Skeletal muscle satellite cell (primary cell): ENCODE data around the gene IHH.

Experiments used
- H3K27me3 ChIP-seq: 2 replicates; pipeline ENCODE4 v1.7.0; 2013; ENCODE audit warnings: low read length; ENCODE audit not compliant: control insufficient read depth, insufficient read depth
- H3K36me3 ChIP-seq: 2 replicates; pipeline ENCODE4 v1.7.0; 2013; ENCODE audit warnings: mild to moderate bottlenecking, control low read depth, low read length; ENCODE audit not compliant: insufficient read depth
- H3K4me1 ChIP-seq: 2 replicates; pipeline ENCODE4 v1.7.0; 2013; ENCODE audit warnings: low read length; ENCODE audit not compliant: control insufficient read depth, insufficient read depth
- H3K4me2 ChIP-seq: 2 replicates; pipeline ENCODE4 v1.7.0; 2013; ENCODE audit warnings: mild to moderate bottlenecking, low read length
- H3K4me3 ChIP-seq: 2 replicates; pipeline ENCODE4 v1.7.0; 2013; ENCODE audit warnings: low read length
- H3K9ac ChIP-seq: 2 replicates; pipeline ENCODE4 v1.7.0; 2013; ENCODE audit warnings: mild to moderate bottlenecking, low read depth, low read length, moderate library complexity
- H3K9me3 ChIP-seq: replicated peaks from 2 replicates; pipeline ENCODE4 v1.7.0; 2013; ENCODE audit warnings: mild to moderate bottlenecking, control low read depth, low read length

The IHH gene

DNA sequence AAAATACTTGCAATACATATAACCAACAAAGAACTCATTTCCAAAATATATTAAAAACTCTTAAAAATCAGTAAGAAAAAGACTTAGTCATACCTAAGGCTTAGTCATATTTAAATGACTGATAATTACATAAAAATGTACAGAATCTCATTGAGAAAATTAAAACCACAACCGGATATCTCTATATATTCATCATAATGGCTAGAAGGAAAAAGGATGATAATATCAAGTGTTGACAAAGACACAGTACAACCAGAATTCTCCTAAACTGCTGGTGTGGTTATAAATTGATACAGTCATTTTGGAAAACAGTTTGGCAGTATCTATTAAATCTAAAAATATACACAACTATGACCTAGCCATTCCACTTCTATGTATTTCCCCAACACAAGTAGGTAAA, 27.1 kb upstream of the IHH start:
- Histone ChIP-seq H3K4me3 (no peak overlapping the region), H3K9me3 (no peaks in the 10 kb centered on the region), H3K36me3 (peaks cover 3% of the 10 kb centered on the region), H3K27me3 (no peaks in the 10 kb centered on the region), H3K4me2 (no peak overlapping the region), H3K9ac (no peak overlapping the region), H3K4me1 (no peaks in the 10 kb centered on the region)

DNA sequence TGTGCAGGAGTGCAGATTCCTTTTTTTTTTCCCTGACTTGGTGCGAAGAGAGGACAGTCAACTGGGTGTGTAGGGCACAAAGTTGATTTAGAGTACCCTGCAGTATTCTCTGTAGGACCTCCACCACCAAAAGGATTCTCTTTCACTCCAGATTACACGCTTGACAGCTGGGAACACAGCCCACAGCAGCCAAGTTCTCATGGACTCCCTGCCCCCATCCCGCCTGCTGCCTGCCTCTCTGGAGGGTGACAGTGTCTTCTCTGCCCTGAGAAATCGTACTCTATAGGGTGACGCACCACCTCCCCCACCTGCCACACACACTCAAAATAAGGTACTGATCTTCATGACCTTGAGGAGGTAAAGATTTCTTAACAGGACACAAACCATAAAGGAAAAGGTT, 26.6 kb upstream of the IHH start:
- Histone ChIP-seq H3K9me3 (no peaks in the 10 kb centered on the region), H3K4me1 (no peaks in the 10 kb centered on the region), H3K27me3 (no peaks in the 10 kb centered on the region), H3K9ac (no peak overlapping the region), H3K4me2 (no peak overlapping the region), H3K4me3 (no peak overlapping the region), H3K36me3 (peaks cover 3% of the 10 kb centered on the region)

DNA sequence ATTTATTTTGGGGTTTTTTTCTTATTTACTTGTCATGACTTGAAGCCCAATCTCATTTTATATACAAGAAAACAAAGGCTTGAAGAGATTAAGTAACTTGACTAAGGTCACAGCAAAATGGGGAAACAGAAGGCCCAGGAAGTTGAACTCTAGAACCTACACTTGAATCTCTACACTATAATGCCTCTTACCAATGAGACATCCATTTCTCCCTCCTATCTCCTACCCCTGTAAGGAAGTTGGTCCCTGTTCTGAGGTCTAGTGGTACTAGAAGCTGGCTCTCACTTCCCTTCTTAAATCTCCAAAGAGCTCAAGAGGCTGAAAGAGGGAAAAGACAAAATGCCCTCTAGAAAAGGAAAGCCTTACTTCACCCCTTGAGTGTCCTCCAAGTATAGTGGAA, 25.5 kb upstream of the IHH start:
- no peak overlapping the region for H3K4me3 ChIP-seq
- H3K36me3 ChIP-seq = peaks cover 3% of the 10 kb centered on the region
- H3K9me3 ChIP-seq = no peaks in the 10 kb centered on the region
- H3K27me3 ChIP-seq = no peaks in the 10 kb centered on the region
- no peak overlapping the region for H3K4me2 ChIP-seq
- H3K9ac ChIP-seq = no peak overlapping the region
- H3K4me1 ChIP-seq = no peaks in the 10 kb centered on the region

DNA sequence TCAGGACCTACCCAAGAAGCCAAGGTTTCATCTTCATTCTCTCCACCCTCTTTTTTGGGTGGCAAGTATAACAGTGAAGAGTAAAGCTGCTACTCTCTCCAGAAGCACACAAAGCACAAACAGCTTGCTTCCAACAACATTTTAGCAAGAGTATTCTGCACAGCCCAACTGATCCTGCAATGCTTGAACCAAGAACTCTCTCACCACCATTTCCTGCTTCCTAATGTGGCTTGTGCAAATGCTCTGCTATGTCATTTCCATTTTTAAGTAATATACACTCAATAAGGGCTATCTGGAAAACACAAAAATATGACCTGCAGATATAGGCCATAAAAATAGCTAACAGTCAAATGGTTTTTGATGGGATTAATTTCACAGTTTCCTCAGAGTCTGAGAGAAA, 24.1 kb upstream of the IHH start:
- Histone ChIP-seq H3K4me1 (no peaks in the 10 kb centered on the region), H3K4me3 (no peak overlapping the region), H3K4me2 (no peak overlapping the region), H3K36me3 (no peaks in the 10 kb centered on the region), H3K9ac (no peak overlapping the region), H3K9me3 (no peaks in the 10 kb centered on the region), H3K27me3 (no peaks in the 10 kb centered on the region)

GRCh38 chr2:219082332-219082958, 21.7 kb upstream of the IHH start:
- H3K36me3 ChIP-seq = no peaks in the 10 kb centered on the region
- no peak overlapping the region for H3K4me2 ChIP-seq
- no peak overlapping the region for H3K9ac ChIP-seq
- no peaks in the 10 kb centered on the region for H3K9me3 ChIP-seq
- no peaks in the 10 kb centered on the region for H3K27me3 ChIP-seq
- no peaks in the 10 kb centered on the region for H3K4me1 ChIP-seq
- H3K4me3 ChIP-seq = no peak overlapping the region

DNA sequence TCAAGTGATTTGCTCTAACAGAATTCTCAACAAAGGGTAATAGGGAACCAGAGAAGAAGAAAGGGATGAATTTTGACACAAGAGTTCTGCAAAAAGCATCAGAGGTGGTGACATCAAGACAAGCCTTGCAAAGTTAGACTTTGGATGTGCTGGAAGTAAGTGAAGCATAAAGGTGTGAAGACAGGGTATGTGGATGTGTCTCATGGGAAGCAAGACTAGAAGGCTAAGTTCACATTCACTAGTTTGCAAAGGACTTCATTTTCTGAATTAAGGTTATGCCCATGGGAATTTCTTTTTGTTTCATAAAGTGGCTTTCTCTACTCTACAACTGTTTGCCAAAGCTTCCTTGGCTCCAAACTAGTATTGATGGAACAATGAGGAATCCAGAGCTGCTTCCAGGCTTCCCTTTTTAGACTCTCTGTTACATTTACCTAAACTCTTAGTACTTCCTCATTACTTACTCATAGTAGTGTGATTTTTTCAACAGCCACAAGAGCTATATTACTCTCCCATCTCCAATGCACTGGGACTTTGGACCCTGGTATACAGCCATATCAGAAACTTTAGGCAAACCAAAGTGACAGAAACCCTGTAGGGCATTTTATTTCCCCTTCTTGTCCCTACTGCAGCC, 21.1 kb upstream of the IHH start:
- Histone ChIP-seq H3K4me3 (no peak overlapping the region), H3K4me1 (no peaks in the 10 kb centered on the region), H3K9ac (no peak overlapping the region), H3K27me3 (no peaks in the 10 kb centered on the region), H3K36me3 (peaks cover 5% of the 10 kb centered on the region), H3K4me2 (no peak overlapping the region), H3K9me3 (no peaks in the 10 kb centered on the region)

DNA sequence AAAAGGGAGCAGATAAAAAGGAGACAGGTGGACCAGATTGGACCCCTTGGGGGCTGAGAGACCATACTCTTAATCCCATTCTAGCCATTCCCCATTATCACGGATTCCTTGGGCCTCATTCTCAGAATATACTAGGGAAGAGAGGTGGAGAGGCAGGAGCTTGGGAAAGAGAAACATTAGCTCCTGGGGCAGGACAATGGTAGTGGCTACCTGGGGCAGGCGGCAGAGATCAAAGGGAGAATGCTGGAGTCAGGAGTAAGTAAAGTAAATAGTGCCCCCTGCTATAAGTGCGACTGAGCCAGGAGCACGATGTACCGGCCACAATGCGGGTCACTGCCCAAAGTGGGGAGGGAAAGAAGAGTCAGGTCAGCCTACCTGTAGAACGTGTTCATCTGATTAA, 20.4 kb upstream of the IHH start:
- H3K4me2 ChIP-seq = no peak overlapping the region

DNA sequence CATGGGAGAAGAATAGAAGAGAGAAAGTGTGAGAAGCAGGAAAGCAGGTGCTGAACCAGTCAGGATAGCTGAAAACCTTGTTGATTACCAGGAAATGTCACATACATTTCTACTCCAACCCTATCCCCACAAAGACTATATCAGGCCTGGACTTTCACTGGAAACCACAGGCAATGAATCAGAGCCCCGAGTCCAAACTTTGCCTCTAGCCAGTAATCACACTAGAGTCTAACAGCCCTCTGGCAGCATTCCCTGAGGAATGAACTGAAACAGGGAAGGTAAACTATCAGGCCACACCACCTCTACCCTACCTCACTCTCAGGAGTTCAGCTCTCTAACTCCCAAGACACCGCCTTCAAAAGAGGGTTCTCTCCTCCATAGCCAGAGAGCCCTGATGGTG, 18.7 kb upstream of the IHH start:
- Histone ChIP-seq H3K9me3 (no peaks in the 10 kb centered on the region), H3K27me3 (no peaks in the 10 kb centered on the region), H3K4me2 (no peak overlapping the region), H3K4me3 (no peak overlapping the region), H3K36me3 (peaks cover 15% of the 10 kb centered on the region), H3K9ac (no peak overlapping the region), H3K4me1 (no peaks in the 10 kb centered on the region)

More for the DNA sequence above, 20.4 kb upstream of the IHH start:
- H3K9ac ChIP-seq = no peak overlapping the region
- H3K9me3 ChIP-seq = no peaks in the 10 kb centered on the region
- H3K4me3 ChIP-seq = no peak overlapping the region
- no peaks in the 10 kb centered on the region for H3K27me3 ChIP-seq
- H3K4me1 ChIP-seq = no peaks in the 10 kb centered on the region
- H3K36me3 ChIP-seq = peaks cover 9% of the 10 kb centered on the region

GRCh38 chr2:219078951-219079350, 18.2 kb upstream of the IHH start:
- H3K36me3 ChIP-seq = peaks cover 15% of the 10 kb centered on the region
- no peak overlapping the region for H3K4me2 ChIP-seq
- H3K4me3 ChIP-seq = no peak overlapping the region
- H3K27me3 ChIP-seq = no peaks in the 10 kb centered on the region
- H3K9me3 ChIP-seq = no peaks in the 10 kb centered on the region
- no peak overlapping the region for H3K9ac ChIP-seq
- H3K4me1 ChIP-seq = no peaks in the 10 kb centered on the region

GRCh38 chr2:219078126-219078525, 17.4 kb upstream of the IHH start:
- Histone ChIP-seq H3K4me3 (no peak overlapping the region), H3K4me2 (no peak overlapping the region), H3K9ac (no peak overlapping the region), H3K4me1 (no peaks in the 10 kb centered on the region), H3K36me3 (peaks cover 15% of the 10 kb centered on the region), H3K9me3 (no peaks in the 10 kb centered on the region), H3K27me3 (no peaks in the 10 kb centered on the region)

GRCh38 chr2:219076253-219076652, 15.5 kb upstream of the IHH start:
- no peaks in the 10 kb centered on the region for H3K27me3 ChIP-seq
- no peak overlapping the region for H3K4me3 ChIP-seq
- H3K4me2 ChIP-seq = no peak overlapping the region
- no peak overlapping the region for H3K9ac ChIP-seq
- peaks cover 7% of the 10 kb centered on the region for H3K4me1 ChIP-seq
- no peaks in the 10 kb centered on the region for H3K9me3 ChIP-seq
- peaks cover 15% of the 10 kb centered on the region for H3K36me3 ChIP-seq

DNA sequence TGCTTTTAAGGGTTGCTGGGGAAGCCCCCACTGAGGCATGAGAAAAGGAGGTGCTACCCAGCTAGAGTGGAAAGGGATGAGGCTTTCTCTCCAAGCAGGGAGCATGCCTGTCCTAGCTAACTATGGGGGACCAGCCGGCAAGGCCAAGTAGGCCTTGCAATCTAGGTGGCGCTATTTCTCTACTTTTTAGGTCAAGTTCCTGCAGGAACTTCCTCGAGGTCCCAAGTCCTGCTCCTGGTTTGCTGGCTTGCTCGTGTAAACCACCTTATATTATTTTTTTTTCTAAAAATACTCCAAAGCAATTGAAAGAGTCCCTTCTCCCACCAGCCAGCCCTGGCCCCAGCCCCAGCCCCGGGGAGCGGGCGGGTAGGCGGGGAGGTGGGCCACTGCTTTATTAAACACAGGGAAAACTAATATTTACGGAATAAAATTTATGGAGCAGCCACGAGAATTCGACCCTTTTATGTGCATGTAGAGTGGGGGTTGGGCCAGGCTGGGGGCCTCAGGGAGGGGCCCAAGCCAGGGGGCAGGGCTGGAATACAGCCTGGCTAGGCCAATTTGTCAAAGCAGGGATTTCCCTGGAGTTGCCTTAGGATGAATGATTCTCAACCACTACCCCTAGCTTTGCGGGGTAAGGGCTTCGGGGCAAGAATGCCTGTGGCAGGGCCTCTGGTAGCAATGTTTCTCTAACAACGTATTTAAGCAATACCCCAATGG, 12.8 kb upstream of the IHH start:
- Histone ChIP-seq H3K4me2 (no peak overlapping the region), H3K4me1 (peaks cover 7% of the 10 kb centered on the region), H3K27me3 (no peaks in the 10 kb centered on the region), H3K36me3 (peaks cover 15% of the 10 kb centered on the region), H3K9me3 (no peaks in the 10 kb centered on the region), H3K9ac (no peak overlapping the region), H3K4me3 (no peak overlapping the region)
